HG03097 (cell line): Measurements from ENCODE around the gene RPL22.

Source experiments
- ATAC-seq: cut with Tn5 transposase; IDR thresholded peaks from one replicate; pipeline ENCODE4 v1.9.1; 2021; ENCODE audit not compliant: unreplicated experiment, low FRiP score

RPL22 gene

DNA sequence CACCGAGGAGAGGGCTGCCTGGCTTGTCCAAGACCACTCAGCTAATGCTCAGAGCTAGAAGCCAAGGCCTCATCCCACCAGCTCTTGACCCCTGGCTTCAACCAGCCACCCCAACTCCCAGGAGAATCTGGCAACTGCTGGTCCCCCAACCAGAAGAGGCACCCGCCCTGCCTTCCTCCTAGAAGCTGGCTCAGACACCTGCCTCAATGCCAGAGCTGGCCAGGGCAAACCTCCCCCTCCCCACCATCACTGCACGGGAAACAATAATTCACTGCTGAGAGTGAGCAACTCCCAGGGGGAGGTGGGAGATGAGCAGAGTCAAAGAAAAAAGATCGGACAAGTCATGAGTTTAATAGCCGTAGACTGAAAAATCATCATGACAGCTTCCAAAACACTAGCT lies 22.6 kb downstream of the RPL22 start:
- no peak for ATAC-seq

DNA sequence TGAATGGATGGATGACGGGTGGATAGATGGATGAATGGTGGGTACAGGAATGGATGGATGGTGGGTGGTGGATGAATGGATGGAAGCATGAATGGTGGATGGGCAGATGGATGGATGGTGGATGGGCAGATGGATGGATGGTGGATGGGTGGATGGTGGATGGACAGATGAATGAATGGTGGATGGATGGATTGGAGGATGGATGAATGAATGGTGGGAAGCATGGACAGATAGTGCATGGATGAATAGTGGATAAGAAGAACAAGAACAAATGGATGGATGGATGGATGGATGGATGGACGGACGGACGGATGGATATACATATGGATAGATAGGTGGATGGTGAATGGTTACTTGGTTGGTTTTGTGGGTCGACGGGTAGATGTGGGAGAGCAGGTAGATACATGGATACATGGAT lies 24.0 kb downstream of the RPL22 start:
- ATAC-seq, result no peak

DNA sequence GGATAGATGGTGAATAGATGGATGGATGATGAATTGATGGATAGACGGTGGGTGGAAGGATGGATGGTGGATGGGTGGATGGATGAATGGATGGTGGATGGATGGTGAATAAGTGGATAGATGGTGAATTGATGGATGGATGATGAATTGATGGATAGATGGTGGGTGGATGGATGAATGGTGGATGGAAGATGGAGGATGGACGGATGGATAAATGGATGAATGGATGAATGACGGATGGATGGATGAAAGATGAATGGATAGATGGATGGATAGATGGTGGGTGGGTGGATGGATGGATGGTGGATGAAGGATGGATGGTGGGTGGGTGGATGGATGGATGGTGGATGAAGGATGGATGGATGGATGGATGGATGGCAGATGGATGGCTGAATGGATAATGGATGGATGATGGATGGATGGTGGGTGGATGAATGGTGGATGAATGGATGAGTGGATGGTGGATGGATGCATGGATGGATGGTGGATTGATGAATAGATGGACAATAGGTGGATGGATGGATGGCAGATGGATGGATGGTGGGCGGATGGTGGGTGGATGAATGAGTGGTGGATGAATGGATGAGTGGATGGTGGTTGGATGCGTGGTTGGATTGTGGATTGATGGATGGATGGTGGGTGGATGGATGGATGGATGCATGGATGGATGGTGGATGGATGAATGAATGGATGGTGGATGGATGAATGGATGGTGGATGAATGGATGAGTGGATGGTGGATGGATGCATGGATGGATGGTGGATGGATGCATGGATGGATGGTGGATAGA lies 24.6 kb downstream of the RPL22 start:
- ATAC-seq, result no peak

DNA sequence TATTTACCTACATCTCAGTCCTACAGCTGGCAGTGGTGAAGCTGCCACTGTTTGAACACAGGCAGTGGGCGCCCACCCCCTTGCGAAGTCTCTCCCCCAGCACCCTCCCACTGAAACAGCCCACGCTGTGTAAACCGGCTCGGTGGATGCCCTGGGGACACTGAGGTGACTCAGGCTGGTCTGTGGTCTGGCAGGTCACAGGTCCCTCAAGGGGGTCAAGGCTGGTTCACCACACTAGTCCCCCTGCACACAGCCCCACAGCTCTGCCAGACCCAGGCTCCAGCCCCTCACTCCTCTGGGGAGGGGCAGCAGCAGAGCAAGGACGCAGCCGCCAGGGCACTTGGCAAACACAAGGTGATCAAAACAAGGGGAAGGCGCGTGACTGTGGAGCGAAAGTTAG lies 26.8 kb downstream of the RPL22 start:
- no peak for ATAC-seq

DNA sequence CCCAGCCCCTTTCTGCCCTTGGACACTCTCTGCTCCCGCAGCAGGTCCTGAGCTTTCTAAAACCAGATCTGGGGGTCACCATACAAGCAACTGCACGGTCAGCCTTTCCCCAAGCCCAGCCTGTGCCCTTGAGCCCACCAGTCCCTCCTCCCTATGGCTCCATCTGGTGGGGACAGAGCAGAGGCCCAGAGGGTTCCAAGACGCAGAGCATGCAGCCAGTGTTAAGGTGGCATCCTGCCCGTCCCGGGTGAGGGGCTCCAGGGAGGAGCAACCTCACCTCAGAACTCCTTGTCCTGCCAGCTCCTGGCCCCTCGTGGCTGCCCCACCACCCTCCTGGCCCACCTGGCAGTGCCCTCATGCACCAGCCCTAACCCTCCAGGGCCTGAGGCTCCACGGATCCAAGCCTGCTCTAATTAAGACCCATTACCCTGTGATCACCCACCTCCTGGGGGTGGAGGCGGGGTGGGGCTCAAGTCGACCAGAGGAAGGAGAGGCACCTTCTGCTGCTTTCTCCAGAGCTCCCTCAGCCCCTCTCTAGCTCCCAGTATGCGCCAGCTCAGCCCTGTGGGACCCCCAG lies 27.8 kb downstream of the RPL22 start:
- no peak for ATAC-seq

DNA sequence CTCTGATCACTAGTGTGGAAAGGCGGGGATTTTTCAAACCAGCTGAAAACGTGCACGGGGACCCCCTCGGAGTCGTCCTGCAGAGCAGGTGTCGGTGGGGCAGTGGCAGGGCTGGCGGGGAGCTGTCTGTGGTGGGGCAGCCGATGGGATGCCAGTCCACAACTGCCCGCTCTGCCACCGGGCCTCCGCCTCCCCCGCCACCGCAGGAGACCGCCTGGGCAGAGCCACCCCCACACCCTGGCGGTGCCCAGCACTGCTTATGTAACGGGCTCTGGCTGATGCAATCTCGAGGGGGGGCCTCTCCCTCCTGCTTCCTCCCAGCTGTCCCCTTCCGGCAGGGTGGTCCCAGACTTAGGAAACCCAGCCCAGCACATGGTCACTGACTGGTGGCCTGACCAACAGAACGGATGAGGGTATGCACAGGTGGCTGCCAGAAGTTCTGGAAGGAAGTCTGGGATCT lies 28.6 kb downstream of the RPL22 start:
- no peak for ATAC-seq

DNA sequence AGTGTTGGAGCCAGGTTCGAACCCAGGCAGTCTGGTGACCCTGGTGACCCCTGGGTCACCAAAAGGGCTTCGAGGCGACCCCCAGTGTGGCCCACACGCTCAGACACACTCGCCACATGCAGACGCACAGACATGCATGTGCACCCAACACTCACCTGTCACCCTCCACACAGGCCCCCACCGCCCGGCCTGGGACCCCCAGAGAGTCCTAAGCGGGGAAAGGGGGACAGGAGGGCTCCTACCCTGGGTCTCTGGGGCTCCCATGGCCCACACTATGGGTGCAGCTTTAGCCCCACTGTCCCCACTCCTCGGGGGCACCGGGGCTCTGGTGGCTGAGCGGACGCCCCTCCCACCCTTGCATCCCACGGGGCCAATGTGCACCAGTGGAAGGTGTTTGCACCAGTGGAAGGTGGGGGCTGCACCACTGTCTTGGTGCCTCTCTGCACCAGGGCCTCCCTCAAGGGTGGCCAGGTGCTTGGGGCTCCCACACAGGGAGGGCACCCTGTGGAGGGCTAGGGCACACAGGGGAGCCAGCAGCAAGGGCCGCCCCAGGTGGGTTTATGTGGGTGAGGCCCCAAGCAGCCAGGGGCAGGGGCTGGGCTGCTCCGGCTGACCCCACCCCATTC lies 29.2 kb downstream of the RPL22 start:
- ATAC-seq, result no peak

DNA sequence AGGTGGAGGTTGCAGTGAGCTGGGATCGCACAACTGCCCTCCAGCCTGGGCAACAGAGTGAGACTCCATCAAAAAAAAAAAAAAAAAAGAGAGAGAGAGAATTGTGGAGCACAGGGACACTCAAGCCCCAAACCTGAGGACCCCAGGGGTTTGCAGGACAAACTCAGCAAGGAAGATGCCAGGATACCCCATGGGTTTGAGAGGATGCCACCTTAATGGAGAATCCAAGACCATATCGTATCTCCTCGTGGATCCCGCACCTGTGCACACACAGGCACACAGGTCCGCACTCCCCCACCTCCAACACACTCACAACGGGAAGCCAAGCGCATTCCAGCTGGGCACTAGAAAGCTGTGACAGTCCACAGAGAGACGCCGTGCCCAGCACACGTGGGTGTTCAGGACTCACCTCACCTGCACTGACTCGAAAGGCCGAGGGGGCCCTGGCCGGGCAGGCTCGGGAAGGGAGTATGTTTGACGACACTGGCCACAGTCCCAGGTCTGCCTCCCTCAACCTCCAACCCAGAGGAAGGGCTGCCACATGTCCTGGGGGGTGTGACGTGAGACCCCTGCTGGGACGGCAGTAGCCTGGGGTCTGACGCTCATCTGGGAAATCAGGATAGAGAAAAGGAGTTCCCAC lies 30.3 kb downstream of the RPL22 start:
- ATAC-seq, result no peak

DNA sequence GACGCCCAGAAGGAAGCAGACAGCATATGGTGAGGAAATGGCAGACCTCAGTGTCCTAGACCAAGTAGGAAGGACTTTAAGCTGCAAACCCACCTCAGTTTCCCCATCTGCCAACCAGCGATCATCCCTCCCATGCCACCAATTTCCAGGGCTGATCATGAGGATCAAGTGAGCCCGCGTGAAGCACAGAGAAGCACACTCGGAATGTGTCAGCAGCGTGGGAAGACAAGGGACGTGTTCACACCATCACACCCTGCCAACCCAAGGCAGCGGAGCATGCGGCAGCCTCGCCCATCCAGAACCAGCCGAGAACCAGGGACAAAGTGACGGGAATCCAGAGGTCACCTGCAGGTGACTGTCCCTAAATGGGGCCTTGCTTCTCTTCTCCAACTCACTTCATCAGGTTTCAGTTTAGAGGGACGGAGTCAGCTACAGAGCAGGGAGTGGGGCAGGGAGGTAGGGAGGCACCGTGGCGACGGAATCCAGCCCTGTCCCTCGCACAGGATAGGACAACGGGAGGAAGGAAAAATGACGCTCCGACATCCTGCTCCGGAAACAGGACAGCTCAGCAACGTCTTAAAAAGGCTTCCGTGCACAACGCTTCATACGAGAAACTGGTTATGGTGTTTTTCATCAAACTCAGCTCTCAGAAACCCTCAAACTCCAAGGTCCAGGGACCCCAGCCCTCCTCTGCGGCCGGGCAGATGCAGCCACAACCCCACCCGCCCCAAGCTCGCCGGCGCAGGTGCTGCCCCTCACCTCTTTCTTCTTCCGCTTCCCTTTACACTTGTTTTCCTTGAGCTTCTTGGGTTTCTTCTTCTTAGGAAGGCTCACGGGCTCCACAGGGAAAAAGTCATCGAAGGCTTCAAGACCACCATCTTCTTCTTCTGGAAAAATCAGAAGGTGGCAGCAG lies 31.7 kb downstream of the RPL22 start:
- no peak for ATAC-seq

DNA sequence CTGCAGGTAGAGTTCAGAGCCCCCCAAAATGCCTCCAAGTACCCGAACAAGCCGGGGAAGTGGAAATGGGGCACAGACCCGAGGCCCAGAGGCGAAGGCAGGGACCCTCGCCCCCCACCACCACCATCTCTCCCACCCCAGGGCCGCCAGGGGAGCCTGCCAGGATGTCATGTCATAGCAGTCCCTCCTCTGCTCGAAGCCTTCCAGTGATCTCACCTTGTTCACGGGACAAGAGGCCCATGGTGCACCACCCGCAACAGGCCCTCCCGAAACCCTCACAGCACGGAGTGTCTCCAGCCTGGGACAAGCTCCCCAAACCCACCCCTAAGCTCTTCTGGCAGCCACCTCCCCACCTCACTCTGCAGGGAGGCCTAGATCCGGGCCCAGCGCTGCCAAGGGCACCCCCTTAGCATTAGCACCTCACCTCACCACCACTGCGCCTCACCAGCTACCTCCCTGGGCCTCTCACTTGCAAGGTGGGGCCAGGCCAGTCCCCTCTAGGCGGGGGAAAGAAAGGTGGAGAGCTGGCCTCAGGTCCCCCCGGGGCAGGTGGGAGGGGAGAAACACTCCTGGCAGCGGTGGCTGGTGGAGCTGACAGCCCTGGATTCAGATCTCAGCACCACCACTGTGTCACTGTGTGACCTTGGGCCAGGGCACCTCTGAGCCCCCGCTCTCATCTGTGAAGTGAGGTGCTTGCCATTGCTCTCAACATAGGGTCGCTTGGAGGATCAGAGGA lies 32.6 kb downstream of the RPL22 start:
- no peak for ATAC-seq

DNA sequence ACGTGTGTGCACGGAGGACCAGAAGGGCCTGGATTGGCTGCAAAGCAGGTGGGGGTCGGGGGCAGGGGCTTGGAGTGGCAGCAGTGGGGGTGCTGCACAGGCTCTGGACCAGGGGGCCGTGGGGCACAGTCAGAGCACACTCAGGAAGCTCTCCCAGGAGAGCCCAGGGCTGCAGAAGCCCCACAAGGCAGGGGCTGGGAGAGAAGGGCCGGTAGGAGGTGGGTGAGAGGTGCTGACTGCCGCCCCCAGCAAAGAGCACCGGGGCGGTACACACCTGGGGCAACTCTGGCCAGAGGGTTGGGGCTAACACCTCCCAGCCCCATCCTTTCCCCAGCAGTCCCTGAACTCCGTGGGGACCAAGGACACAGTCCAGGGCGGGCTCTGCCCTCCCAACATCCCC lies 33.2 kb downstream of the RPL22 start:
- no peak for ATAC-seq

DNA sequence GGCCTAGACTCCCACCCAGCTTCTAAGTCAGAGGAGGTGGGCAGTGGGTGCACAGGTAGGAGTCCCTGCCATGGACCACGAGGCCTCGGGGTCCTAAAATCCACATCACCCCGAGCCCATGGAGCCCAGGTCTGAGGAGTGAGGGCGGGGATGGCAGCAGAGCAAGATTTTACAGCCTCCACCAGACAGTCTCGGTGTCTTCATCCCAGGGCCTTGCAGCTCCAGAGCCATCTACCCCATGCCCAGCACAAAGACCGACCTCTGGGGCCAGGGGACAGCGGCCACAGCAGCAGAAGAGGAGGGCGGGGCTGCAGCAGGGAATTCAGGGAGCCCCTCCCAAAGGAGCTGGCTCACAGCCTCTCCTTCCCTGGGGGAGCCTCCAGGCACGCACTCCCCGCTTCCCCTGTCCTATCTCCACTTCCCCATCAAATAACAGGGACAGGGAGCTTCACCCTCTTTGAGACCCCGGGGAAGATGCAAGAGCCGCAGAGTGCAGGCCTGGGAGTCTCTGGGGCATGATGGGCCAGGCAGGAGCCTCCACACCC lies 33.9 kb downstream of the RPL22 start:
- no peak for ATAC-seq

DNA sequence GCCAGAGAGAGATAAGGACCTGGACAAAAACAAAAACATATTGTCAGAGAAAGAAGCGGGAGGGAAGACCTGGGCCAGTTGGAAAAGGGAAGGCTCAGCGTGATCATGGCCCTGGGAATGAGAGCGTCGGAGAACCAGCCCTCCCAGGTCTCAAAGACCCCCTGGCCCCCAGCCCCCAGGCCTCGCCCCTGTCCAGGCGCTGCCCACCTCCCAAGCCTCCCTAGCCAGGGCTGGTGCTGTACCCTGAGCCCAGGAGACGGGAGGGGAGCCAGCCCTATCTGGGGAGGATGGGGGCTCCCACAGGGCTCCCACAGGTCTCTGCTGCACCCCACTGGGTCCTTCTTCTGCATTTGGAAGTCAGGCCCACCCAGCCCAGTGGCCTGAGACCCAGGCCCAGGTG lies 34.4 kb downstream of the RPL22 start:
- ATAC-seq, result no peak

DNA sequence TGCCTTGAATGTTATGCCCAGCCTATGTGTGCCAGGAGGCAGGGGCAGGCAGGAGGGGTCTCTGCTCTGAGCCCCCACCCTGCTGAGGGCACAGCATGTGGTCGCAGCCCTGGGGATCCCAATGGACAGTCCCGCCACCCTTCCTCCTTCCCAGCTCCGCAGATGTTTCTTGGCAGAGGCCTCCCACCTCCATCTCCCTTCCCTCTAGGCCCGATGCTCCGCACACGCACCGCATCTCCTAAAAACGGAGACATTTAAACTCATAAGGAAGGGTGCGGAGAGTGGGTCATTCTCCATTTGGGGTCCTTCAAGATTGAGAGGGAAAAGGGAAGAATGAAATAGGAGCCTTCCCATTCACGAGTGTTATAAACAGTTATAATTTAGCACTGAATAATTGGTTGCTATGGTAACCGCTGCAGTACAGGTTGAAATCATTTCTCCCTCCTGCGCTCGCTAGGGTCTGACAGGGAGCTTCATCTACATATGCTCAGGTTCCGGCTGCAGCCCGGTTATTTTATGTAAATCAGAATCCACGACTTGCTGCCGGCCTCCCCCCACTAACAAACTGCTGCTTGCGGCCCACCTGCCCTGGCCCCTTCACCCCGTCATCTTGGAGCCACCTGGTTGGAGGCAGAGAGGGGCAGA lies 35.3 kb downstream of the RPL22 start:
- ATAC-seq, result no peak

DNA sequence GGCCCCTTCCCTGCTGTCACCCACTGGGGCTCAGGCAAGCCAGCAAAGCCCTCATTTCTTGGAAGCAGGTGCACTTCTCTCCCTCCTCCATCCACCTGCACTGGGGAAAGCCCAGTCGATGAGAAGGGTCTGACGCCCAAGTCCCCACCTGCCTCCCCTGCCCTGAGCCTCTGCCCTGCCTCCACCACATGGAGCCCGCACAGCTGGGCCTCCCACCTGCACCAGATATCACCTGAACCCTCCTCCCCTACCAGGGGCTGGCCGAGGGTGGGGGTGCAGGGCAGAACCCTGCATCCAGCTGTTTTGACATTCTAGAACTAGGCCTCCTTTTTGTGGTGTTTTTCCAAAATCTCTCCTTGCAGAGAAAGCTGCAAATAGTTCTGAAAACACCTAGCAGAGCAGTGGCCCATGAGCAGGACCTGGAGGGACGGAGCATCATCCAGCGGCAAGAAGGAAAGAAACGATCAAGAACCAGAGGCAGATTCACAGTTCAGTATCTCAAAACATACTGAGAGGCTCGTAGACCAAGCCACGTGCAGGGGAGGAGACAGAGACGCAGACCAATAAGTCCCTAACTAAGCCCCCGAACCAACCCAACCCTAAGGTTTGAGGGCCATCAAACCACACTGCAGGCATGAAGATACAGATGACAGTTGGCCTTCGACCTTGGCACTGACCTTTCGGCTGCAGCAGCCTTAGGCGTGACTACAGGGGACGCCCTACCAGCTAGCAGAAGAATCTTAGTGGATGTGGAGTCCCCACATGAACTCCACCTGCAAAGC lies 36.0 kb downstream of the RPL22 start:
- ATAC-seq, result no peak

DNA sequence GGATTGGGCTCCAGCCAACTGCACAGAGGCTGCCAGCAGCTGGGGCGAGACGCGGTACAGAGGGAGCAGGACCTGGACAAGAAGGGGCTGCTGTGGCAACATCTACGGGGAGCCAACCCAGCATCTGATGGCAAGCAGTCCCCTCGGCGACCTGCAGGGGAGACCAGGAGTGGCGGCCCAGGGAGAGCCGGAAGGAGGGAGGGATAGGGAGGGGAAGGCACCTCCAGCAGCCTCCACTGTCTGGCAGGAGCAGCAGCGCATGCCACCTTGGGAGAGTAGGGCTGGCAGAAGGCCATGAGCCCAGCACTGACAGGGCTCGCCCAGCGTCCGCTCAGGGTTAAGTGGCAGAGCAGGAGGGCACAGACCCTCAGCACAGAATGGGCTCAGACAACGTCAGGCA lies 36.6 kb downstream of the RPL22 start:
- ATAC-seq, result no peak

DNA sequence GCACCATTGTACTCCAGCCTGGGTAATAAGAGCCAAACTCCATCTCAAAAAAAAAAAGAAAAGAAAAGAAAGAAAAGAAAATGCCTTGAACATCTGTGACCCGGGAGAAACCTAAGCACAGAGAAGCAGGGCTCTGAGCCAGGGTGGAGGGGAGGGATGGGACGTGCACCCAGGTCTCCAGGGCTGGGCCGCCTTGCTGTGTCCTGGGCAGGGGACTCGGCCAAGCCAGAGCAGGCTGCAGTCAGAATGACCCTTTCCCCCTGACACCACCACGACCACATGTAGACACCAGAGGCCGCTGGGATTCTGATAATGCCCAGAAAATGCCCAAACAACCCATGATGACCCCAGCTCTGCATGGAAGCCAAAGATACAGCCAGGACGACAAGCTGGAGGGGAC lies 37.1 kb downstream of the RPL22 start:
- ATAC-seq, result no peak

DNA sequence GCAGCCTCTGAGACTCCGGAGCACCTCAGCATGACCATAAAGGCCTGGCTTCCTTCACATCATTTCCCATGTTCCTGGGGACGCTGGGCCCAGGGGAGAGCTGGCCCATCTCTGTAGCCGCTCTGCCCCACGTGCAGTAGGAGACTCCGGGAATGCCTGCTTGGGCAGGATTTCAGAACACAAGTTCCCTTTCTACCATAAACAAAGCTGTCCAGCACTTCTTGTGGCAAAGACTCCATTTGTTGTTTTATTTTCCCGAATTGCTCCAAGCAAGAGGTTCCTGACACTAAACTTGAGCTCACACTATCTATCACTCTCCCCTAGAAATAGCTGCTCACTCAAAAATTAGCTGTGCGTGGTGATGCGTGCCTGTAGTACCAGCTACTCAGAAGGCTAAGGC lies 41.2 kb downstream of the RPL22 start:
- no peak for ATAC-seq
